ENCODE measurements around the gene GCGR.
A peak's percentile ranks its signal among the peaks of the same experiment; 100 is the strongest.

GCGR gene

GRCh38 chr17:81819708-81820107 is 15.8 kb downstream of the GCGR start:
- DNase-seq (ENCODE audit: low spot score in 2 of 2), result no peak
- Histone ChIP-seq H3K9me3 (no peaks in the 10 kb centered on the region), H3K4me1 (0 out of 2 replicates have a peak, but pooled peaks cover 3% of the 10 kb centered on the region), H3K4me3 (no peak overlapping the region), H3K36me3 (replicated peaks) (no peaks in the 10 kb centered on the region), H3K27me3 (ENCODE audit: low read depth) (peaks cover 4% of the 10 kb centered on the region; the same call in 1 of the 2 replicates)
- in situ Hi-C loops (cut with MboI; ENCODE audit: low sequenced_read_pairs), result no loop called here

- H3K9me3 ChIP-seq, result no peaks in the 10 kb centered on the region
- no peak for DNase-seq (ENCODE audit: low spot score in 2 of 2)
- H3K27me3 ChIP-seq (ENCODE audit: low read depth), result peaks cover 4% of the 10 kb centered on the region; the same call in 1 of the 2 replicates
- no peaks in the 10 kb centered on the region for H3K36me3 ChIP-seq (replicated peaks)
- in situ Hi-C loops (cut with MboI; ENCODE audit: low sequenced_read_pairs), result no loop called here
- H3K4me3 ChIP-seq, result no peak overlapping the region
- H3K4me1 ChIP-seq, result 0 out of 2 replicates have a peak, but pooled peaks cover 3% of the 10 kb centered on the region
These were observed 17.2 kb downstream of the GCGR start for GRCh38 chr17:81821147-81821546.

GRCh38 chr17:81821603-81822311 is 17.8 kb downstream of the GCGR start:
- in situ Hi-C loops (cut with MboI; ENCODE audit: low sequenced_read_pairs), result no loop called here

GRCh38 chr17:81822312-81822637 is 18.3 kb downstream of the GCGR start:
- in situ Hi-C loops (cut with MboI; ENCODE audit: low sequenced_read_pairs), result no loop called here
- H3K27me3 ChIP-seq (ENCODE audit: low read depth), result peaks cover 4% of the 10 kb centered on the region; the same call in 1 of the 2 replicates
- no peak overlapping the region for H3K4me3 ChIP-seq
- H3K9me3 ChIP-seq, result no peaks in the 10 kb centered on the region
- no peaks in the 10 kb centered on the region for H3K36me3 ChIP-seq (replicated peaks)
- DNase-seq (ENCODE audit: low spot score in 2 of 2), result no peak
- 0 out of 2 replicates have a peak, but pooled peaks cover 3% of the 10 kb centered on the region for H3K4me1 ChIP-seq

More at GRCh38 chr17:81821603-81822311, 17.8 kb downstream of the GCGR start:
- Histone ChIP-seq H3K4me3 (no peak overlapping the region), H3K36me3 (replicated peaks) (no peaks in the 10 kb centered on the region), H3K9me3 (no peaks in the 10 kb centered on the region), H3K4me1 (0 out of 2 replicates have a peak, but pooled peaks cover 3% of the 10 kb centered on the region), H3K27me3 (ENCODE audit: low read depth) (peaks cover 4% of the 10 kb centered on the region; the same call in 1 of the 2 replicates)
- peak; percentile 33 to 84 for DNase-seq (ENCODE audit: low spot score in 2 of 2)

- Histone ChIP-seq H3K4me1 (0 out of 2 replicates have a peak, but pooled peaks cover 3% of the 10 kb centered on the region), H3K27me3 (ENCODE audit: low read depth) (no peaks in the 10 kb centered on the region), H3K9me3 (no peaks in the 10 kb centered on the region), H3K4me3 (no peak overlapping the region), H3K36me3 (replicated peaks) (no peaks in the 10 kb centered on the region)
- in situ Hi-C loops (cut with MboI; ENCODE audit: low sequenced_read_pairs), result no loop called here
- DNase-seq (ENCODE audit: low spot score in 2 of 2), result no peak
These were observed 19.3 kb downstream of the GCGR start for GRCh38 chr17:81822996-81823819.

- no peak for DNase-seq (ENCODE audit: low spot score in 2 of 2)
- in situ Hi-C loops (cut with MboI; ENCODE audit: low sequenced_read_pairs), result no loop called here
- Histone ChIP-seq H3K27me3 (ENCODE audit: low read depth) (no peaks in the 10 kb centered on the region), H3K36me3 (replicated peaks) (no peaks in the 10 kb centered on the region), H3K4me1 (0 out of 2 replicates have a peak, but pooled peaks cover 3% of the 10 kb centered on the region), H3K4me3 (no peak overlapping the region), H3K9me3 (no peaks in the 10 kb centered on the region)
These were observed 20.0 kb downstream of the GCGR start for GRCh38 chr17:81823820-81824550.

GRCh38 chr17:81824595-81824994 is 20.6 kb downstream of the GCGR start:
- Histone ChIP-seq H3K4me1 (0 out of 2 replicates have a peak, but pooled peaks cover 3% of the 10 kb centered on the region), H3K9me3 (no peaks in the 10 kb centered on the region), H3K4me3 (no peak overlapping the region), H3K36me3 (replicated peaks) (no peaks in the 10 kb centered on the region), H3K27me3 (ENCODE audit: low read depth) (no peaks in the 10 kb centered on the region)
- no peak for DNase-seq (ENCODE audit: low spot score in 2 of 2)
- in situ Hi-C loops (cut with MboI; ENCODE audit: low sequenced_read_pairs), result no loop called here

- no peak for DNase-seq (ENCODE audit: low spot score in 2 of 2)
- Histone ChIP-seq H3K4me3 (no peak overlapping the region), H3K4me1 (0 out of 2 replicates have a peak, but pooled peaks cover 3% of the 10 kb centered on the region), H3K27me3 (ENCODE audit: low read depth) (no peaks in the 10 kb centered on the region), H3K36me3 (replicated peaks) (no peaks in the 10 kb centered on the region), H3K9me3 (no peaks in the 10 kb centered on the region)
- in situ Hi-C loops (cut with MboI; ENCODE audit: low sequenced_read_pairs), result no loop called here
These were observed 22.0 kb downstream of the GCGR start for GRCh38 chr17:81825841-81826466.

- in situ Hi-C loops (cut with MboI; ENCODE audit: low sequenced_read_pairs), result no loop called here
- no peaks in the 10 kb centered on the region for H3K36me3 ChIP-seq (replicated peaks)
These were observed 24.7 kb downstream of the GCGR start for GRCh38 chr17:81828656-81829055.

GRCh38 chr17:81829858-81830257 is 25.9 kb downstream of the GCGR start:
- in situ Hi-C loops (cut with MboI; ENCODE audit: low sequenced_read_pairs), result no loop called here
- H3K9me3 ChIP-seq, result no peaks in the 10 kb centered on the region

More at GRCh38 chr17:81828656-81829055, 24.7 kb downstream of the GCGR start:
- H3K27me3 ChIP-seq (ENCODE audit: low read depth), result no peaks in the 10 kb centered on the region
- H3K9me3 ChIP-seq, result no peaks in the 10 kb centered on the region
- H3K4me1 ChIP-seq, result peaks cover 7% of the 10 kb centered on the region
- DNase-seq (ENCODE audit: low spot score in 2 of 2), result no peak
- no peak overlapping the region for H3K4me3 ChIP-seq

GRCh38 chr17:81831563-81831956 is 27.6 kb downstream of the GCGR start:
- no peak for DNase-seq (ENCODE audit: low spot score in 2 of 2)
- Histone ChIP-seq H3K4me1 (peaks cover 9% of the 10 kb centered on the region), H3K36me3 (replicated peaks) (peaks cover 4% of the 10 kb centered on the region; the same call in 1 of the 2 replicates), H3K4me3 (no peak overlapping the region), H3K9me3 (no peaks in the 10 kb centered on the region), H3K27me3 (ENCODE audit: low read depth) (no peaks in the 10 kb centered on the region)
- in situ Hi-C loops (cut with MboI; ENCODE audit: low sequenced_read_pairs), result no loop called here

More at GRCh38 chr17:81829858-81830257, 25.9 kb downstream of the GCGR start:
- no peak for DNase-seq (ENCODE audit: low spot score in 2 of 2)
- Histone ChIP-seq H3K36me3 (replicated peaks) (peaks cover 4% of the 10 kb centered on the region; the same call in 1 of the 2 replicates), H3K27me3 (ENCODE audit: low read depth) (no peaks in the 10 kb centered on the region), H3K4me3 (no peak overlapping the region), H3K4me1 (peaks cover 9% of the 10 kb centered on the region)

- in situ Hi-C loops (cut with MboI; ENCODE audit: low sequenced_read_pairs), result no loop called here
These were observed 28.1 kb downstream of the GCGR start for GRCh38 chr17:81831957-81832607.

More at GRCh38 chr17:81831957-81832607, 28.1 kb downstream of the GCGR start:
- peak overlapping the region; percentile 58 for H3K4me3 ChIP-seq
- no peak for DNase-seq (ENCODE audit: low spot score in 2 of 2)
- no peaks in the 10 kb centered on the region for H3K9me3 ChIP-seq
- peaks cover 9% of the 10 kb centered on the region for H3K4me1 ChIP-seq
- peaks cover 4% of the 10 kb centered on the region; the same call in 1 of the 2 replicates for H3K36me3 ChIP-seq (replicated peaks)
- H3K27me3 ChIP-seq (ENCODE audit: low read depth), result no peaks in the 10 kb centered on the region

Data from HAP-1 (cell line).